Activated T-helper 2 cell treated with anti-CD3 and anti-CD28 coated beads, Interferon-gamma antibody, Interleukin-2, Interleukin-4, amounts not matched to agents 10 μg/mL and 5 μg/mL and 100 μg/mL, durations not matched to agents 14 hours and 24 hours and 36 hours (primary cell): ENCODE measurements around the gene ADGRB3. TPM values are rescaled to one million over a fixed set of nuclear protein-coding genes. Genes with fewer than 3 reads are reported as not detected.
"Not testable (repeated sequence)": the region's sequence is repeated elsewhere in the genome, so short reads cannot be mapped to it uniquely, and the experiment has no call there.

Experiments
- DNase-seq: peaks from one replicate; pipeline ENCODE4 v3.0.0; 2021; ENCODE audit warnings: low spot score
- H3K27ac Mint-ChIP-seq: one replicate; pipeline ENCODE4 v1.8.0; 2021; ENCODE audit warnings: mixed read lengths
- H3K27me3 Mint-ChIP-seq: one replicate; pipeline ENCODE4 v1.8.0; 2021; ENCODE audit warnings: low read depth, mixed read lengths
- H3K36me3 Mint-ChIP-seq: one replicate; pipeline ENCODE4 v1.8.0; 2021; ENCODE audit warnings: low read depth, mixed read lengths
- H3K4me1 Mint-ChIP-seq: one replicate; pipeline ENCODE4 v1.8.0; 2021; ENCODE audit warnings: low read depth, mixed read lengths
- H3K4me3 Mint-ChIP-seq: one replicate; pipeline ENCODE4 v1.8.0; 2021; ENCODE audit warnings: low read depth, mild to moderate bottlenecking, moderate library complexity, mixed read lengths
- H3K9me3 Mint-ChIP-seq: one replicate; pipeline ENCODE4 v1.8.0; 2021; ENCODE audit warnings: mixed read lengths
- intact Hi-C: fragments of 100-400 bp; cut with micrococcal nuclease; formaldehyde crosslinking; loops from one replicate; pipeline ENCODE4 v1.15.1; 2023
- total RNA-seq: library from RNA; stranded (reverse); gene quantifications from 2 replicates; pipeline ENCODE4 v1.2.3, GENCODE V29; 2022

Gene ADGRB3
- total RNA-seq, 1 donor from 2014 or later, result 0.14 TPM

DNA sequence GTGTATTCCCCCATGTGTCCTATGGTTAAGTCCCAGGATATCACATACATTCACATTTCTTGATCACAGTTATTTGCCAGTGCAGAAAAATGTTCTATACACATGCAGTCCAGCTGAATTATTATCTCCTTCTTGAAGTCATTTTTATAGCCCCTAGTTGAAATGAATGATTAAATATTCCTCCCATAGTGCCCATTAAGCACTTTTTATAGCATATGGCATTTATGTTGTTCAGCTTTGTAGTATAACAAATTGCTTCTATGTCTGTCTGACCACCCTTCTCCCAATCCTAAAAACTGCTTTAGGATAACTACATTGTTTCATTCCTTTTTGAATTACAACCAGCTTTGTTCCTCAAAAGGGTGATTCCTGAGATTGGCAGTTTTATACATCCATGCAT is 123.5 kb downstream of the ADGRB3 start:
- Mint-ChIP-seq H3K36me3 (no peaks in the 10 kb centered on the region), H3K27me3 (no peaks in the 10 kb centered on the region), H3K9me3 (no peaks in the 10 kb centered on the region), H3K4me3 (no peak overlapping the region), H3K4me1 (no peaks in the 10 kb centered on the region), H3K27ac (no peak overlapping the region)
- DNase-seq, result no peak
- intact Hi-C loops, result no loop called here

DNA sequence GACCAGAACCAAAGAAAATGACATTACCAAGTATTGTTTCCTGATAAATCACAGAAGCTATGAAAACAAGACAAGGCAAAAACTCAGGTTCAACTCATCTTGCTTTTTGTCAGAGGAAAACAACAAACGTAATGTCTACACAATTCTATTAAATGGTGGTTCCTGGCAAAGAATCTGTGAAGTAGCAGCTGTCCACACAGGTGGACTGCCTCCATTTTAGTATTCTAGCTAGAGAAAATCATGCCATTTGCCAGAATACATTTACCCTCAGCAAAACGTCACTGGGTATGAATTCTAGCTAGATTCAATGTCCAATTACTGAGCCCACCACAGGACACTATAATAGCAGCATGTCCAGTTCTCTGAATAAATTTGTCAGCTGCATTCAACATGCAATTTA is 125.4 kb downstream of the ADGRB3 start:
- Mint-ChIP-seq H3K9me3 (no peaks in the 10 kb centered on the region), H3K4me1 (no peaks in the 10 kb centered on the region), H3K27ac (no peak overlapping the region), H3K36me3 (no peaks in the 10 kb centered on the region), H3K4me3 (no peak overlapping the region), H3K27me3 (no peaks in the 10 kb centered on the region)
- intact Hi-C loops, result no loop called here
- DNase-seq, result no peak

DNA sequence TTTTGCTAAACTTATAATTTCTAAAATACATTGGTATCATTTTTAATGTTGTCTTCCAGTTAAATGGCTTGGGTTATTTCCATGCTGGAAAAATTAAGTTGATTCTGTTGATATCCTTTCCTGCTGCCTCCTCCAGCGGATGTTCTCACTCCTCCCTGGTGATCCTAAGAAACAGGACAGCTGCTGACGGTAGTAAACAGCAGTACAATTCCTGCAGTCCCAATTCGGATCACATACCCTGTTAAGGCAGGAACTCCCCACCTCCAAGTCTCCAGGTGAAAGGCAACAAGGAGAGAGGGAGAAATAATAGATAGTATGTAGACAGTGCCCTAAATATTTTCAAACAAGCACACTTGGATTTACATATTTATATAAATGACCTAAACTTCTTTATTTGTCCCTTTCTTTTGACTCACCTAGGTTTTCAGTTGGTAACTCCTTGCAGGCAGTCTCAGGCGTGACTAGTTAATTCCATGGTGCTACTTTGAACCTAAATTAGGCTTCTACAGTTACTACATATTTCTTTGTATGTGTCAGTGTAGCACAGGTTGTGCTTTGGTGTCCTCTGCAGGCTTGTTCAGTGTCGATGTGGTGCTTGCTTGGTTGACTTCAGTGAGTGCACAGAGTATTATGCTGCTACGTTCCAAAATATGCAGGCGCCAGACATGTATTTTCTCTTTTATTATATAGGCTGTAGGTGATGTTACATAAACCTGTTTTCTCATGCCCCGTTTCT is 126.0 kb downstream of the ADGRB3 start:
- Mint-ChIP-seq H3K4me1 (no peaks in the 10 kb centered on the region), H3K4me3 (no peak overlapping the region), H3K27ac (no peak overlapping the region), H3K36me3 (no peaks in the 10 kb centered on the region), H3K27me3 (no peaks in the 10 kb centered on the region), H3K9me3 (no peaks in the 10 kb centered on the region)
- intact Hi-C loops, result no loop called here
- DNase-seq, result no peak

DNA sequence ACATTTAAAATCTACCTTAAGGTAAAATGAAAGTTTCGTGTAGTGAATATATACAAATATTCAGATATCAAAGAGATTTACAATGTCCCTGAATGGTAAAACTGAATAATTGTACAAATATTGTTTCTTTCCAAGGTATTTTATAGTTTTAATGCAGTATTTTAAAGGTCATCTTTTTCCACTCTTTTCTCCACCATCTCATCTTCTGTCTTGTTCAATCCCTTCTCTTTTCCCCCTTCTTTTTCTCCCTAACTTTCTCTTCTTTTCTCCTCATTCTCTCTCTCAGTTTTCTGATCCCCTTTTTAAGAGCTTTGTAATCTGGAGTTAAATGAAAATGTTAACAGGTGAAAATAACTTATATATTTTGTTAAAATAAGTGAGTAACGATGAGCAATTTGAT is 126.9 kb downstream of the ADGRB3 start:
- H3K4me3 Mint-ChIP-seq, result no peak overlapping the region
- no peak for DNase-seq
- no peaks in the 10 kb centered on the region for H3K9me3 Mint-ChIP-seq
- H3K27me3 Mint-ChIP-seq, result no peaks in the 10 kb centered on the region
- no peaks in the 10 kb centered on the region for H3K36me3 Mint-ChIP-seq
- H3K27ac Mint-ChIP-seq, result no peak overlapping the region
- H3K4me1 Mint-ChIP-seq, result no peaks in the 10 kb centered on the region
- intact Hi-C loops, result no loop called here

DNA sequence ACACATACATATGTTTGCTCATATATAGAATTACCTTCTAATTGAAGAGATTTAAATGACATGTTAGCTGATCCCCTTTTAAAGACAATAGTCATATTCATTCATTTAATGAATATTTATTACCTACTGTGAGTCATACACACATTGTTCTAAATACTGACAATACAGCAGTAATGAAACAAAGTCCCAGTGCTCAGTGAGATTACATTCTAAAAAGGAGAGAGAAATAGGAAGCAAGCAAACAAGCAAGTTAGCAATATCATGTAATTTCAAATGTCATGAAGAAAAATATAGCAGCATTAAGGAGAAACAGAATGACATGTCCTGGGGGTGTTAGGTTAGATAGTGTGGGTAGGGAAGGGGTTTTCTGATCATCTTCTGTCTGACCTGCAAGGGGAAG is 136.3 kb downstream of the ADGRB3 start:
- no peaks in the 10 kb centered on the region for H3K36me3 Mint-ChIP-seq
- DNase-seq, result no peak
- no peaks in the 10 kb centered on the region for H3K4me1 Mint-ChIP-seq
- no peaks in the 10 kb centered on the region for H3K9me3 Mint-ChIP-seq
- H3K27me3 Mint-ChIP-seq, result no peaks in the 10 kb centered on the region
- H3K4me3 Mint-ChIP-seq, result no peak overlapping the region
- intact Hi-C loops, result loop anchor here (10.0 kb wide), 1 partner anchor 137 kb away; the partner anchor contains the start of gene ADGRB3
- H3K27ac Mint-ChIP-seq, result no peak overlapping the region

DNA sequence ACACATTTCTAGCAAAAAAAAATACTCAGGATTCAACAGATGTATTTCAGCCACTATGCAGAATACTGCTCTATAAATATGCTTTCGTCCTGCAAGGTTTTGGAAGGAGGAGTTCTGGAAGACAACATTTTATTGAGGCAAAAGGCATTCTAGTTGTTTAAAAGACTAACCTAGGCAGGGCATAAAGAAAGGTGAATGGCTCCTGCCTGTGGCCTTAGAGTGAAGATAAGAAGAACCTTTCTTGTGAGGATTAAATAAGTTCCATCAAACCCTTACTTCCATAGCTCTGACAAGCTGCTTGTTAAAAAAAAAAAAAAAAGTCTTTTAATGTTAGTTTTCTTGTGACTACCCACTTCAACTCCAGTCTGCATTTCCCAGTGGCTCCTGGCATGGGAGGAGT is 139.8 kb downstream of the ADGRB3 start:
- Mint-ChIP-seq H3K4me3 (no peak overlapping the region), H3K27me3 (no peaks in the 10 kb centered on the region), H3K27ac (no peak overlapping the region), H3K4me1 (no peaks in the 10 kb centered on the region), H3K36me3 (no peaks in the 10 kb centered on the region), H3K9me3 (no peaks in the 10 kb centered on the region)
- DNase-seq, result no peak
- intact Hi-C loops, result loop anchor here (10.0 kb wide), 1 partner anchor 140 kb away; the partner anchor contains the start of gene ADGRB3

DNA sequence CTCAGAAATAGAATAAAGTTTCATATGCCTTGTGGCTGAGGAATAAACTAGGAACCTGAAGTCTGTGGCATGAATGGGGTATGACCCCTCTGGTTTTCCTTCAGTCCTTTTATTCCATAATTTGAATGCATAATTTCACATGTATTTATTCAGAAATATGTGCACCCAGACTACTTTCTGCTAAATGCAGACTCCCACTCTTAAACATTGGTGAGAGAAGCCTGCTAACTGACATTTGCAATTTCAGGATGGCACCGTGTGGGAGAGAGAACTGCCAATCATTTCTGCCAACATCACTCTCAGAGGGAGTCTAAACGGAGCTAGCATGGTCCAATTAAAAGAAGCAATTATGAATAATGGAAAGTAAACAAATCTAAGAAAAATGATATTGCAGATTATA is 141.3 kb downstream of the ADGRB3 start:
- Mint-ChIP-seq H3K27me3 (no peaks in the 10 kb centered on the region), H3K4me1 (no peaks in the 10 kb centered on the region), H3K27ac (no peak overlapping the region), H3K4me3 (no peak overlapping the region), H3K9me3 (no peaks in the 10 kb centered on the region), H3K36me3 (no peaks in the 10 kb centered on the region)
- intact Hi-C loops, result loop anchor here (10.0 kb wide), 1 partner anchor 142 kb away; the partner anchor contains the start of gene ADGRB3
- DNase-seq, result no peak

DNA sequence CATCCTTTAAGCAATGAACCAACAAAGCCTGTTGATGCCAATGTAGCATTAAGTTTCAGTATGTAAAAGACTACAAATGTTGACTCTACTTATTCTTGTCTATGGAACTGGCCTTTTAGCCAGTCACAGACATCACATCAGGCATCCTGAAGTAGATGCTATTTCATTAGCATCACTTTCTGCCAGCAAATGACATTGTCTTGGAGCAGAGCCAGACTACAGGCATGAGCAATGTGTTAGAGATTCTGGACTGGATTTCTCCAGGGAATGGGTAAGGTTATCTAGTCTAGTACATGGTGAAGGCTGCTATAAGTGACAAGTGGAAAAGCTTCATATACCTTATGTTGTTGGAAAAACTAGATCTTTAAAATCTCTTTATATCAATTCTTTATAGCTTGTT is 142.9 kb downstream of the ADGRB3 start:
- H3K27me3 Mint-ChIP-seq, result no peaks in the 10 kb centered on the region
- no peaks in the 10 kb centered on the region for H3K4me1 Mint-ChIP-seq
- intact Hi-C loops, result loop anchor here (10.0 kb wide), 1 partner anchor 143 kb away; the partner anchor contains the start of gene ADGRB3
- no peaks in the 10 kb centered on the region for H3K36me3 Mint-ChIP-seq
- no peak for DNase-seq
- H3K4me3 Mint-ChIP-seq, result no peak overlapping the region
- H3K9me3 Mint-ChIP-seq, result no peaks in the 10 kb centered on the region
- no peak overlapping the region for H3K27ac Mint-ChIP-seq

DNA sequence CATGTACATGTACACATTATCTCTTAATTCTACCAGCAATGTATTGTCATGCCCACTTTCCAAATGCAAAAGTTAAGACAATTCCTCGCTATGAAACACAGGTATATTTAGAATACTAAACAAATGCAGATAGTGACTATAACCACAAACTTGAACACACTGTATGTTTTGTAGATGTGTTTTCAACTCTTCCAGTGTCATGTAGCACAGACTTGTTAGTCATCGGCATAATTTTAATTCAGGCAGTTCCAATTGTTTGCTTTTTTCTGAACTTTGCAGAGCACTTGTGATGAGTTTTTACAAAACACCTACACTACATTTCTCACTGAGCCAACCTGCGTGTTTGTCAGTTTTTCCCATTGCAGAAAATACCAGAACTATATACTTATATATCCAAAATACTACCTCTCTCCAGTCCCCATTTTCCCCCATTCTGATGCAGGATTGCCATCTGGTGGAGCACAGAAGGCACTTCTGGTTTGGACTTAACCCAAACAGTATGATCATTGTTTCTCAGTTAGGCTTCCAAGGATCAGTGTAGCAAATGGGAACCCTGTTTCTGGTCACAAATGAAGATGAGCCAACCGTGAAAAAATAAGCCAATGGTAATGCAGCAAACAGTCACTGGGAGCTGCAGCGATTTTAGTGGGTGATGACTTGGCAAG is 143.4 kb downstream of the ADGRB3 start:
- intact Hi-C loops, result loop anchor here (10.0 kb wide), 1 partner anchor 144 kb away; the partner anchor contains the start of gene ADGRB3
- DNase-seq, result no peak
- H3K4me3 Mint-ChIP-seq, result no peak overlapping the region
- H3K9me3 Mint-ChIP-seq, result no peaks in the 10 kb centered on the region
- no peak overlapping the region for H3K27ac Mint-ChIP-seq
- H3K36me3 Mint-ChIP-seq, result no peaks in the 10 kb centered on the region
- H3K4me1 Mint-ChIP-seq, result no peaks in the 10 kb centered on the region
- H3K27me3 Mint-ChIP-seq, result no peaks in the 10 kb centered on the region

DNA sequence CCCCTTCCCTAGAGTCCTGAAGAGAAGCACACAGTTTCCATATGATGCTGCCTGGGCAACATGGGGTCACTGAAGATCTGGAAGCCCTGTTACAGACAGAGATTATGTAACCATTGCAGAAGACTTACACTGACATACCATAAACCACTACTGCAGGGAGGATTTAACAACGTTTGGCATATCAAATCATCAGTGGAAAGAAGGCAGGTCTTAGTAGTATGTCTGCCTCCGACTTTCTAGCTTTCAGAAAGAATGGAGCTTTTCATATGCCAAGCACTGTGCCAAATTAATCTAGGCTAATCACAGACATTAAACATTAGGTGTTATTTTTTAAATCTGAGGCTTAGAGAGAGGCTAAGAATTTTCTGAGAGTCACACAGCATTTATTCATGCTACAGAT is 144.3 kb downstream of the ADGRB3 start:
- no peak overlapping the region for H3K27ac Mint-ChIP-seq
- DNase-seq, result no peak
- intact Hi-C loops, result loop anchor here (10.0 kb wide), 1 partner anchor 145 kb away; the partner anchor contains the start of gene ADGRB3
- H3K27me3 Mint-ChIP-seq, result no peaks in the 10 kb centered on the region
- no peak overlapping the region for H3K4me3 Mint-ChIP-seq
- H3K4me1 Mint-ChIP-seq, result no peaks in the 10 kb centered on the region
- H3K36me3 Mint-ChIP-seq, result no peaks in the 10 kb centered on the region
- no peaks in the 10 kb centered on the region for H3K9me3 Mint-ChIP-seq

DNA sequence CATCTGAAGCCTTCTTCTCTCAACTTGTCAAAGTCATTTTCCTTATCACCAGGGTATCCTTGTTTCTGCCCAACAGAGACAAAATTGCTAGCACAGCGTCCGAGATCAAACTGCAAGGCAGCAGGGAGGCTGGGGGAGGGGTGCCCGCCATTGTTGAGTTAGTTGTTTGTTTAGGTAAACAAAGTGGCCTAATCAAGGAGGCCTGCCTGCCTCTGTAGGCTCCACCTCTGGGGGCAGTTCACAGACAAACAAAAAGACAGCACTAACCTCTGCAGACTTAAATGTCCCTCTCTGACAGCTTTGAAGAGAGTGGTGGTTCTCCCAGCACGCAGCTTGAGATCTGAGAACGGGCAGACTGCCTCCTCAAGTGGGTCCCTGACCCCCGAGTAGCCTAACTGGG is 155.0 kb downstream of the ADGRB3 start:
- intact Hi-C loops, H3K27ac Mint-ChIP-seq, H3K4me3 Mint-ChIP-seq, H3K27me3 Mint-ChIP-seq, H3K4me1 Mint-ChIP-seq, DNase-seq, H3K36me3 Mint-ChIP-seq, H3K9me3 Mint-ChIP-seq: not testable (repeated sequence)

DNA sequence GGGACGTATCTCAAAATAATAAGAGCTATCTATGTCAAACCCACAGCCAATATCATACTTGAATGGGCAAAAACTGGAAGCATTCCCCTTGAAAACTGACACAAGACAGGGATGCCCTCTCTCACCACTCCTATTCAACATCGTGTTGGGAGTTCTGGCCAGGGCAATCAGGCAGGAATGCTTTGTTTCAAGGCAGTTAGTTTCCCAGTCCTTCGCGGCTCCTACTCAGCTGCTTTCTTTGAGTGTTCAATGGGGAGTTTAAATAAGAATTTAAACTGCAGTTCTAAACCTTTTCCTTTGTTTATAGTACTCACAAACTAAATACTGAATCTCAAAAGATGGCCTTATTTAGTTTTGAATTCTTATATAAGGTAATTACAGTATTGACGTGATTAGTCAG is 179.9 kb downstream of the ADGRB3 start:
- H3K4me1 Mint-ChIP-seq, H3K9me3 Mint-ChIP-seq, H3K36me3 Mint-ChIP-seq, DNase-seq, H3K27ac Mint-ChIP-seq, H3K4me3 Mint-ChIP-seq, H3K27me3 Mint-ChIP-seq, intact Hi-C loops: not testable (repeated sequence)

DNA sequence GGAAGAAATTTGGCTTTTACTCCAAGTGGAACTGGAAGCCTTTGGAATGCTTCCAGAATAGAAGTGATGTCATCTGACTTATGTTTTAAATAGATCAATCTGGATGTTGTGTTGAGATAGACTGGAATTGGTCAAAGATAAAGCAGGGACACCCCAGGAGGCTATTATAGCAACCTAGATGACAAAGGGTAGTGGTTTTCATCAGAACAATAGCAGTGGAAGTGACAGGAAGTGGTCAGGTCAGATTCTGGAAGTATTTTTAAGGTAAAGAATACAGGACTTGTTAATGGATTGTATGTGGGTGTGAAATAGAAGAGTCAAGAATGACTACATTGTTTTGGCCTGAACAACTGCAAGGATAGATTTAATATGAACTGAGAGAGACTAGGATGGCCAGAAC is 191.4 kb downstream of the ADGRB3 start:
- H3K9me3 Mint-ChIP-seq, result no peaks in the 10 kb centered on the region
- no peaks in the 10 kb centered on the region for H3K27me3 Mint-ChIP-seq
- no peaks in the 10 kb centered on the region for H3K4me1 Mint-ChIP-seq
- no peak overlapping the region for H3K4me3 Mint-ChIP-seq
- no peak overlapping the region for H3K27ac Mint-ChIP-seq
- H3K36me3 Mint-ChIP-seq, result no peaks in the 10 kb centered on the region
- DNase-seq, result no peak
- intact Hi-C loops, result no loop called here
